K562 (cell line): ENCODE results near the gene TMTC4. TPM values are rescaled to one million over a fixed set of nuclear protein-coding genes. Genes with fewer than 3 reads are reported as not detected.
"Not testable (repeated sequence)": the region's sequence is repeated elsewhere in the genome, so short reads cannot be mapped to it uniquely, and the experiment has no call there.

ENCODE experiments used
- ATAC-seq: fragments of 200-7000 bp; cut with Tn5 transposase; 3 replicates; pipeline ENCODE4 v1.9.1; 2020; ENCODE audit warnings: moderate library complexity
- BruUV-seq: library from RNA; stranded (reverse); fragments of 400-500 nt; replicated peaks from 2 replicates; lab custom pipeline; 2021; lab: Mats Ljungman, UMichigan
- CTCF ChIA-PET: fragments of 300-600 bp; formaldehyde crosslinking; extraction: SDS; loops from one replicate; lab custom pipeline; 2021; ENCODE audit warnings: low intra/inter-chr PET ratio; lab: Yijun Ruan, JAX
- POLR2A ChIA-PET: fragments of 300-600, 350-650 bp; sonication (Branson Sonifier 250); formaldehyde crosslinking; extraction: SDS; loops from one replicate; lab custom pipeline; 2021; ENCODE audit warnings: antibody characterized with exemption, inconsistent platforms; lab: Yijun Ruan, JAX
- DNase-seq, 4 experiments: peaks; one replicate each; pipeline versions ENCODE4 v3.0.0 to v3.0.0-alpha.2; 2011 to 2018; ENCODE audit warnings: low spot score in 3 of 4, mixed read lengths in 3 of 4; ENCODE audit errors: extremely low read depth in 1 of 4
- FAIRE-seq: peaks from 2 replicates; lab custom pipeline; 2011; peaks lifted over from hg19 to GRCh38; lab: Jason Lieb, UNC
- H2AFZ ChIP-seq: 2 replicates; pipeline ENCODE4 v1.6.0; 2011; ENCODE audit warnings: low read depth, low read length, control low read depth, inconsistent platforms
- H3K27ac ChIP-seq: fragments of 200-600 bp; 3 replicates; pipeline ENCODE4 v1.8.0; 2011; ENCODE audit warnings: low read depth, mild to moderate bottlenecking, control low read depth, inconsistent platforms, low read length, moderate library complexity, mixed read lengths; ENCODE audit errors: extremely low read depth
- H3K27me3 ChIP-seq, 2 experiments: fragments of 300-600 bp in 1 of 2; 2 replicates in 1 of 2; 3 replicates in 1 of 2; pipeline versions ENCODE4 v1.6.0 to v1.8.0; 2011; ENCODE audit warnings: inconsistent platforms in 2 of 2, low read length in 2 of 2, mild to moderate bottlenecking in 1 of 2, mixed read lengths in 1 of 2, moderate library complexity in 1 of 2; ENCODE audit not compliant: control insufficient read depth in 2 of 2, insufficient read depth in 2 of 2
- H3K36me3 ChIP-seq: fragments of 300-600 bp; 3 replicates; pipeline ENCODE4 v1.8.0; 2011; ENCODE audit warnings: mild to moderate bottlenecking, low read length, inconsistent platforms; ENCODE audit not compliant: control insufficient read depth, insufficient read depth
- H3K4me1 ChIP-seq, 2 experiments: fragments of 200-600 bp in 1 of 2; replicated peaks in 1 of 2; 2 replicates in 1 of 2; 3 replicates in 1 of 2; pipeline versions ENCODE4 v1.5.1 to v1.8.0; 2011; ENCODE audit warnings: inconsistent platforms in 2 of 2, low read length in 2 of 2, mild to moderate bottlenecking in 1 of 2, mixed read lengths in 1 of 2, moderate library complexity in 1 of 2; ENCODE audit not compliant: control insufficient read depth in 2 of 2, insufficient read depth in 2 of 2
- H3K4me2 ChIP-seq: 2 replicates; pipeline ENCODE4 v1.6.1; 2011; ENCODE audit warnings: low read length, control low read depth, inconsistent platforms, mixed read lengths; ENCODE audit not compliant: insufficient read depth
- H3K4me3 ChIP-seq: fragments of 200-600 bp; sonication (generic), shearing (Covaris generic); 2 replicates; pipeline ENCODE4 v1.5.1; 2016; ENCODE audit warnings: control low read depth, inconsistent platforms
- H3K79me2 ChIP-seq: fragments of 200-600 bp; 3 replicates; pipeline ENCODE4 v1.8.0; 2011; ENCODE audit warnings: low read length, inconsistent platforms; ENCODE audit not compliant: control insufficient read depth, insufficient read depth
- H3K9ac ChIP-seq, 2 experiments: 2 replicates each; pipeline versions ENCODE4 v1.6.0 to v1.6.1; 2011; ENCODE audit warnings: low read depth in 2 of 2, low read length in 2 of 2, control low read depth in 1 of 2, inconsistent platforms in 1 of 2, mild to moderate bottlenecking in 1 of 2, mixed read lengths in 1 of 2; ENCODE audit not compliant: insufficient read depth in 1 of 2
- H3K9me1 ChIP-seq: one replicate; pipeline ENCODE4 v1.6.0; 2011; ENCODE audit warnings: inconsistent platforms, mild to moderate bottlenecking, low read length, moderate library complexity; ENCODE audit not compliant: control insufficient read depth, insufficient read depth
- H3K9me3 ChIP-seq: replicated peaks from 2 replicates; pipeline ENCODE4 v1.5.1; 2011; ENCODE audit warnings: low read depth, low read length, inconsistent platforms; ENCODE audit not compliant: control insufficient read depth, insufficient read depth
- H4K20me1 ChIP-seq: replicated peaks from 2 replicates; pipeline ENCODE4 v1.6.1; 2011; ENCODE audit warnings: low read length, inconsistent platforms, mixed read lengths; ENCODE audit not compliant: control insufficient read depth, insufficient read depth
- BRD4 ChIP-seq: fragments of 200-600 bp; sonication (generic); IDR thresholded peaks from 2 replicates; pipeline ENCODE4 v1.6.1; 2017; ENCODE audit warnings: inconsistent platforms
- FOXA3 ChIP-seq, 2 experiments: fragments of 450-650 bp in 1 of 2; sonication (generic) in 1 of 2; formaldehyde crosslinking; IDR thresholded peaks in 1 of 2; conservative IDR thresholded peaks in 1 of 2; 2 replicates each; pipeline versions ENCODE4 v1.4.0 to v1.8.0; 2020 to 2022; ENCODE audit warnings: mild to moderate bottlenecking in 2 of 2, missing genetic modification reagents in 1 of 2
- FOXK2 ChIP-seq, 2 experiments: fragments of 450-650 bp; IDR thresholded peaks in 1 of 2; conservative IDR thresholded peaks in 1 of 2; 2 replicates each; pipeline ENCODE4 v1.6.1; 2016; ENCODE audit warnings: low read depth in 2 of 2, mild to moderate bottlenecking in 1 of 2
- NCOA2 ChIP-seq, 2 experiments: fragments of 450-650 bp; IDR thresholded peaks; 2 replicates each; pipeline ENCODE4 v1.6.1; 2018; ENCODE audit warnings: mild to moderate bottlenecking in 2 of 2, moderate library complexity in 1 of 2; ENCODE audit not compliant: partially characterized antibody in 2 of 2
- NELFE ChIP-seq: IDR thresholded peaks from 2 replicates; pipeline ENCODE4 v1.6.1; 2011; ENCODE audit warnings: mild to moderate bottlenecking; ENCODE audit not compliant: insufficient read depth, insufficient read length
- U2AF1 ChIP-seq: fragments of 200-400 bp; formaldehyde crosslinking; optimal IDR thresholded peaks from 2 replicates; pipeline ENCODE3; 2017; ENCODE audit warnings: mild to moderate bottlenecking, low read depth, low read length, moderate library complexity
- ZNF511 ChIP-seq: sonication (generic); formaldehyde crosslinking; IDR thresholded peaks from 2 replicates; pipeline ENCODE4 v1.8.0; 2022; ENCODE audit warnings: mild to moderate bottlenecking, missing genetic modification reagents
- WGBS: fragments of 100-300 bp; shearing (Covaris generic); methylation state at CpG from one replicate; pipeline ENCODE4 v1.1.6; 2016; ENCODE audit warnings: low coverage, mixed read lengths; ENCODE audit not compliant: insufficient coverage; ENCODE audit errors: missing lambda C conversion rate; 5-methylcytosine and 5-hydroxymethylcytosine counted together
- in situ Hi-C: fragments of 300-500 bp; cut with MboI; formaldehyde crosslinking; loops from 4 replicates; pipeline ENCODE4 v1.15.0; 2018; ENCODE audit warnings: inconsistent platforms, mixed read lengths
- intact Hi-C: fragments of 100-400 bp; cut with micrococcal nuclease; formaldehyde crosslinking; loops from 2 replicates; pipeline ENCODE4 v1.14.2; 2022
- polyA plus RNA-seq, 8 experiments: library from polyadenylated mRNA; depleted of rRNA in 4 of 8; stranded (reverse) in 5 of 8; unstranded in 3 of 8; fragments of >200 nt; fragmentation: Nextera tagmentation in 2 of 8; fragmentation: Illumina TruSeq in 1 of 8; extraction: Ambion mirVana in 2 of 8; extraction: Trizol in 1 of 8; gene quantifications; 2 replicates each; pipeline versions ENCODE4 v1.2.1 to v1.2.3, GENCODE V29; 2011 to 2014; ENCODE audit warnings: inconsistent platforms in 1 of 8, missing spikeins in 1 of 8
- total RNA-seq, 7 experiments: library from RNA; depleted of rRNA in 6 of 7; stranded (reverse); fragments of >200 nt in 6 of 7; fragmentation: Illumina TruSeq in 2 of 7; extraction: Trizol in 2 of 7; gene quantifications; 2 replicates each; pipeline versions ENCODE4 v1.2.1 to v1.2.3, GENCODE V29; 2011 to 2021; ENCODE audit warnings: low replicate concordance in 1 of 7
- TF ChIP-seq, protein P1 (sequence below), 2 experiments: fragments of 450-650 bp; conservative IDR thresholded peaks; 2 replicates each; pipeline ENCODE4 v1.6.1; 2017; ENCODE audit warnings: mild to moderate bottlenecking in 2 of 2, moderate library complexity in 2 of 2
- TF ChIP-seq, protein P2 (sequence below): fragments of 450-650 bp; IDR thresholded peaks from 2 replicates; pipeline ENCODE4 v1.6.1; 2017; ENCODE audit warnings: antibody characterized with exemption, mild to moderate bottlenecking

The TMTC4 gene
- total and polyA plus RNA-seq, 9 of the 15 experiments (the other 6 are each of a cell fraction or from before 2014, with no cell fraction given) = 3.5 to 16.7 (median 11.8) TPM

GRCh38 chr13:100698331-100698730 lies 23.7 kb upstream of the TMTC4 start:
- CTCF ChIA-PET, DNase-seq, ATAC-seq, POLR2A ChIA-PET, intact Hi-C loops, in situ Hi-C loops, H3K4me3 ChIP-seq, H2AFZ ChIP-seq, H3K9me1 ChIP-seq, H3K27me3 ChIP-seq, H3K4me2 ChIP-seq, BruUV-seq, H3K9me3 ChIP-seq, H3K36me3 ChIP-seq, H4K20me1 ChIP-seq, H3K27ac ChIP-seq, H3K9ac ChIP-seq, H3K79me2 ChIP-seq, FAIRE-seq, H3K4me1 ChIP-seq: not testable (repeated sequence)
- no CpG with 5 or more reads among the region's 16 CpGs for WGBS
- TF ChIP-seq FOXK2 (conservative IDR thresholded peaks at IDR 0.05 in 1 of 2, IDR thresholded peaks at IDR 0.05 in 1 of 2; ENCODE audit: low read depth in 2 of 2) (0 out of 4 replicates have a peak, but pooled peaks of 1 of the 2 experiments have one; percentile 32), FOXA3 (CRISPR knock-in tag; conservative IDR thresholded peaks at IDR 0.05 in 1 of 2, IDR thresholded peaks at IDR 0.05 in 1 of 2) (peak; percentile 51 to 59; a peak in 3 of 4 replicates)
- TF ChIP-seq, protein P1, sequence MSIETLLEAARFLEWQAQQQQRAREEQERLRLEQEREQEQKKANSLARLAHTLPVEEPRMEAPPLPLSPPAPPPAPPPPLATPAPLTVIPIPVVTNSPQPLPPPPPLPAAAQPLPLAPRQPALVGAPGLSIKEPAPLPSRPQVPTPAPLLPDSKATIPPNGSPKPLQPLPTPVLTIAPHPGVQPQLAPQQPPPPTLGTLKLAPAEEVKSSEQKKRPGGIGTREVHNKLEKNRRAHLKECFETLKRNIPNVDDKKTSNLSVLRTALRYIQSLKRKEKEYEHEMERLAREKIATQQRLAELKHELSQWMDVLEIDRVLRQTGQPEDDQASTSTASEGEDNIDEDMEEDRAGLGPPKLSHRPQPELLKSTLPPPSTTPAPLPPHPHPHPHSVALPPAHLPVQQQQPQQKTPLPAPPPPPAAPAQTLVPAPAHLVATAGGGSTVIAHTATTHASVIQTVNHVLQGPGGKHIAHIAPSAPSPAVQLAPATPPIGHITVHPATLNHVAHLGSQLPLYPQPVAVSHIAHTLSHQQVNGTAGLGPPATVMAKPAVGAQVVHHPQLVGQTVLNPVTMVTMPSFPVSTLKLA (conservative IDR thresholded peaks at IDR 0.05) = peak; percentile 61 to 65

- Histone ChIP-seq H2AFZ (peak overlapping the region; percentile 79), H3K4me2 (no peak overlapping the region), H3K79me2 (no peaks in the 10 kb centered on the region), H3K4me3 (no peak overlapping the region), H4K20me1 (no peaks in the 10 kb centered on the region), H3K36me3 (no peaks in the 10 kb centered on the region), H3K9me3 (no peaks in the 10 kb centered on the region), H3K27ac (no peak overlapping the region), H3K27me3 (no peaks in the 10 kb centered on the region; a peak in 1 of 5 replicates), H3K9me1 (no peaks in the 10 kb centered on the region), H3K9ac (no peak overlapping the region), H3K4me1 (peaks cover 0 to 6% of the 10 kb centered on the region in 2 experiments; a peak in 3 of 5 replicates)
- in situ Hi-C loops (no loop called here), intact Hi-C loops (no loop called here)
- WGBS = 75% methylated on average over 2 of the region's 2 CpGs
- ChIA-PET POLR2A (no interaction called here), CTCF (no interaction called here)
- ATAC-seq = no peak
- FAIRE-seq = no peak
- no TSS peak for BruUV-seq
- peak in 1 of 4 experiments; percentile 7 for DNase-seq
- no peak for TF ChIP-seq ZNF511 (CRISPR knock-in tag)
- no peak for TF ChIP-seq NCOA2 (IDR thresholded peaks at IDR 0.05; ENCODE audit: partially characterized antibody in 2 of 2)
- TF ChIP-seq U2AF1 = no peak
- TF ChIP-seq BRD4 = no peak
- TF ChIP-seq, protein P2, sequence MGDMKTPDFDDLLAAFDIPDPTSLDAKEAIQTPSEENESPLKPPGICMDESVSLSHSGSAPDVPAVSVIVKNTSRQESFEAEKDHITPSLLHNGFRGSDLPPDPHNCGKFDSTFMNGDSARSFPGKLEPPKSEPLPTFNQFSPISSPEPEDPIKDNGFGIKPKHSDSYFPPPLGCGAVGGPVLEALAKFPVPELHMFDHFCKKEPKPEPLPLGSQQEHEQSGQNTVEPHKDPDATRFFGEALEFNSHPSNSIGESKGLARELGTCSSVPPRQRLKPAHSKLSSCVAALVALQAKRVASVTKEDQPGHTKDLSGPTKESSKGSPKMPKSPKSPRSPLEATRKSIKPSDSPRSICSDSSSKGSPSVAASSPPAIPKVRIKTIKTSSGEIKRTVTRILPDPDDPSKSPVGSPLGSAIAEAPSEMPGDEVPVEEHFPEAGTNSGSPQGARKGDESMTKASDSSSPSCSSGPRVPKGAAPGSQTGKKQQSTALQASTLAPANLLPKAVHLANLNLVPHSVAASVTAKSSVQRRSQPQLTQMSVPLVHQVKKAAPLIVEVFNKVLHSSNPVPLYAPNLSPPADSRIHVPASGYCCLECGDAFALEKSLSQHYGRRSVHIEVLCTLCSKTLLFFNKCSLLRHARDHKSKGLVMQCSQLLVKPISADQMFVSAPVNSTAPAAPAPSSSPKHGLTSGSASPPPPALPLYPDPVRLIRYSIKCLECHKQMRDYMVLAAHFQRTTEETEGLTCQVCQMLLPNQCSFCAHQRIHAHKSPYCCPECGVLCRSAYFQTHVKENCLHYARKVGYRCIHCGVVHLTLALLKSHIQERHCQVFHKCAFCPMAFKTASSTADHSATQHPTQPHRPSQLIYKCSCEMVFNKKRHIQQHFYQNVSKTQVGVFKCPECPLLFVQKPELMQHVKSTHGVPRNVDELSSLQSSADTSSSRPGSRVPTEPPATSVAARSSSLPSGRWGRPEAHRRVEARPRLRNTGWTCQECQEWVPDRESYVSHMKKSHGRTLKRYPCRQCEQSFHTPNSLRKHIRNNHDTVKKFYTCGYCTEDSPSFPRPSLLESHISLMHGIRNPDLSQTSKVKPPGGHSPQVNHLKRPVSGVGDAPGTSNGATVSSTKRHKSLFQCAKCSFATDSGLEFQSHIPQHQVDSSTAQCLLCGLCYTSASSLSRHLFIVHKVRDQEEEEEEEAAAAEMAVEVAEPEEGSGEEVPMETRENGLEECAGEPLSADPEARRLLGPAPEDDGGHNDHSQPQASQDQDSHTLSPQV = no peak
- TF ChIP-seq NELFE = no peak
These were observed 20.8 kb upstream of the TMTC4 start for GRCh38 chr13:100695509-100695773.
